ENCODE data around the gene BIRC2. TPM values are rescaled to one million over a fixed set of nuclear protein-coding genes. Genes with fewer than 3 reads are reported as not detected.
A peak's percentile ranks its signal among the peaks of the same experiment; 100 is the strongest.

The BIRC2 gene
- total RNA-seq (2012; rRNA removed) (112 and 204 TPM in 2 replicates), polyA plus RNA-seq (2012; rRNA removed) (40.4 and 48.0 TPM in 2 replicates), Bru-seq, nascent RNA (percentile 94 among the genes with signal in this experiment), BruChase-seq, experiment 1, labeled RNA remaining after a 6-hour chase (percentile 89 among the genes with signal in this experiment), BruChase-seq, experiment 2, labeled RNA remaining after a 2-hour chase (percentile 96 among the genes with signal in this experiment)
- polyA plus RNA-seq (2012; cell fraction: cytosol; rRNA removed) = 9.2 and 19.6 TPM in 2 replicates
- polyA plus RNA-seq (2012; cell fraction: nucleus; rRNA removed; ENCODE audit: low replicate concordance) = 8.4 and 78.2 TPM in 2 replicates
- long read RNA-seq, full-length matches to known transcripts = 31 of 53 reads
- long read RNA-seq, partial matches to known transcripts = 13 of 53 reads
- long read RNA-seq, other reads (novel, unspliced or antisense) = 9 of 53 reads

- BruUV-seq (replicated peaks) = no TSS peak
- H3K56ac ChIP-seq (ENCODE audit: extremely low read depth, insufficient read depth, low read length) = peak within 1 kb of the TSS; percentile 100
- H3K18ac ChIP-seq (ENCODE audit: low read depth, low read length) = peak within 1 kb of the TSS; percentile 96
- ATAC-seq (ENCODE audit: low read depth) = peak; percentile 91
- peak within 1 kb of the TSS; percentile 100 for H4K91ac ChIP-seq (ENCODE audit: insufficient read depth, low read depth, low read length)
- H3K4me3 ChIP-seq (ENCODE audit: insufficient read depth, low read depth, low read length) = peak within 1 kb of the TSS; percentile 81
- peak within 1 kb of the TSS; percentile 100 for H3K4ac ChIP-seq (ENCODE audit: low read depth, low read length)
- H3K14ac ChIP-seq (replicated peaks; ENCODE audit: low read depth, low read length) = peak within 1 kb of the TSS; percentile 100
- H2AK9ac ChIP-seq (replicated peaks; ENCODE audit: low read depth, low read length, poor library complexity) = peak within 1 kb of the TSS; percentile 98
- peaks cover 9% of the 10 kb centered on the region; the same call in 1 of the 2 replicates for H4K20me1 ChIP-seq (ENCODE audit: insufficient read depth, low read length)
- in situ Hi-C loops (cut with MboI; ENCODE audit: low sequenced_read_pairs) (no loop called here), dilution Hi-C loops (cut with HindIII; ENCODE audit: low sequenced_read_pairs, unreplicated experiment) (no loop called here), intact Hi-C loops (cut with micrococcal nuclease) (loop anchor here (1.0 to 5.0 kb wide), 4 partner anchors 59 to 235 kb away; partner anchors contain the start of genes TMEM123 and YAP1)
- H4K8ac ChIP-seq (ENCODE audit: low read depth in 2 of 2, low read length in 2 of 2) = peak within 1 kb of the TSS; percentile 92 to 99
- H2AK5ac ChIP-seq (ENCODE audit: low read depth, low read length) = peak within 1 kb of the TSS; percentile 75
- peak within 1 kb of the TSS; percentile 95 for H3K27ac ChIP-seq (ENCODE audit: insufficient read depth, low read length)
- H3K4me1 ChIP-seq (ENCODE audit: control insufficient read depth, insufficient read depth, low read length) = no peaks in the 10 kb centered on the region; the same call in 1 of the 2 replicates
- no peaks in the 10 kb centered on the region for H3K9me3 ChIP-seq (ENCODE audit: control insufficient read depth, insufficient read depth, low read length)
- H2BK20ac ChIP-seq (ENCODE audit: low read depth, low read length) = peak within 1 kb of the TSS; percentile 99
- H3K4me2 ChIP-seq (ENCODE audit: low read depth, low read length) = peak within 1 kb of the TSS; percentile 100
- H2BK120ac ChIP-seq (ENCODE audit: low read depth, low read length) = peak within 1 kb of the TSS; percentile 100
- peak within 1 kb of the TSS; percentile 99 for H2BK5ac ChIP-seq (ENCODE audit: low read depth, low read length, poor library complexity, severe bottlenecking)
- peak; percentile 89 for DNase-seq
- H3K36me3 ChIP-seq (ENCODE audit: control insufficient read depth, insufficient read depth, low read length) = peaks cover 9% of the 10 kb centered on the region
- peak within 1 kb of the TSS; percentile 100 for H3K23ac ChIP-seq (ENCODE audit: low read depth, low read length)
- H2BK15ac ChIP-seq (ENCODE audit: low read depth, low read length) = peak within 1 kb of the TSS; percentile 99
- H4K5ac ChIP-seq (ENCODE audit: low read depth, low read length) = peak within 1 kb of the TSS; percentile 94
- 0 out of 2 replicates have a peak, but pooled peaks cover 3% of the 10 kb centered on the region for H3K9me1 ChIP-seq (ENCODE audit: insufficient read depth, low read length)
- WGBS, 2 experiments (ENCODE audit: extremely low coverage in 2 of 2, insufficient read length in 1 of 2) = 0% methylated on average over 56 of the region's 77 CpGs; no CpG with 5 or more reads in 1 of the 2 experiments
- peak within 1 kb of the TSS; percentile 98 for H2AFZ ChIP-seq (replicated peaks; ENCODE audit: low read length, poor library complexity)
- peak within 1 kb of the TSS; percentile 95 for H3K9ac ChIP-seq (ENCODE audit: low read depth, low read length)
- H3K27me3 ChIP-seq (ENCODE audit: control insufficient read depth, insufficient read depth, low read length) = no peaks in the 10 kb centered on the region
- peaks cover 0 to 27% of the 10 kb centered on the region in 2 experiments; a peak in 3 of 4 replicates for H3K79me1 ChIP-seq (ENCODE audit: low read depth in 1 of 2, low read length in 2 of 2)
- ChIA-PET POLR2A (ENCODE audit: unreplicated experiment) (interaction anchor here (0.6 kb wide), 1 partner anchor 274 kb away, joined by 3 read pairs; no protein-coding TSS in a partner anchor), CTCF (no interaction called here)
- 0 out of 2 replicates have a peak, but pooled peaks have one; percentile 43 for TF ChIP-seq BHLHE40 (IDR thresholded peaks at IDR 0.05; ENCODE audit: low read depth, low read length)
- TF ChIP-seq NFE2L2 (IDR thresholded peaks at IDR 0.05; ENCODE audit: low read depth, low read length) = no peak; the same call in 1 of the 2 replicates
- peak; percentile 84 for TF ChIP-seq POLR2A (IDR thresholded peaks at IDR 0.05; ENCODE audit: low read depth, low read length)
- TF ChIP-seq, protein P1, sequence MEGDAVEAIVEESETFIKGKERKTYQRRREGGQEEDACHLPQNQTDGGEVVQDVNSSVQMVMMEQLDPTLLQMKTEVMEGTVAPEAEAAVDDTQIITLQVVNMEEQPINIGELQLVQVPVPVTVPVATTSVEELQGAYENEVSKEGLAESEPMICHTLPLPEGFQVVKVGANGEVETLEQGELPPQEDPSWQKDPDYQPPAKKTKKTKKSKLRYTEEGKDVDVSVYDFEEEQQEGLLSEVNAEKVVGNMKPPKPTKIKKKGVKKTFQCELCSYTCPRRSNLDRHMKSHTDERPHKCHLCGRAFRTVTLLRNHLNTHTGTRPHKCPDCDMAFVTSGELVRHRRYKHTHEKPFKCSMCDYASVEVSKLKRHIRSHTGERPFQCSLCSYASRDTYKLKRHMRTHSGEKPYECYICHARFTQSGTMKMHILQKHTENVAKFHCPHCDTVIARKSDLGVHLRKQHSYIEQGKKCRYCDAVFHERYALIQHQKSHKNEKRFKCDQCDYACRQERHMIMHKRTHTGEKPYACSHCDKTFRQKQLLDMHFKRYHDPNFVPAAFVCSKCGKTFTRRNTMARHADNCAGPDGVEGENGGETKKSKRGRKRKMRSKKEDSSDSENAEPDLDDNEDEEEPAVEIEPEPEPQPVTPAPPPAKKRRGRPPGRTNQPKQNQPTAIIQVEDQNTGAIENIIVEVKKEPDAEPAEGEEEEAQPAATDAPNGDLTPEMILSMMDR (conservative IDR thresholded peaks at IDR 0.05; ENCODE audit: low read depth, low read length) = peak; percentile 94
- TF ChIP-seq MXI1 (IDR thresholded peaks at IDR 0.05; ENCODE audit: borderline replicate concordance, low read depth, low read length) = peak; percentile 56; the same call in 1 of the 2 replicates
- TF ChIP-seq FOS (IDR thresholded peaks at IDR 0.05; ENCODE audit: low read depth, low read length) = peak; percentile 39
- 0 out of 2 replicates have a peak, but pooled peaks have one; percentile 1 for TF ChIP-seq CEBPB (IDR thresholded peaks at IDR 0.05; ENCODE audit: low read depth, low read length)
- TF ChIP-seq CHD1 (IDR thresholded peaks at IDR 0.05; ENCODE audit: low read depth, low read length) = no peak
- TF ChIP-seq RFX5 (IDR thresholded peaks at IDR 0.05; ENCODE audit: low read depth, low read length) = no peak
- TF ChIP-seq, protein P2, sequence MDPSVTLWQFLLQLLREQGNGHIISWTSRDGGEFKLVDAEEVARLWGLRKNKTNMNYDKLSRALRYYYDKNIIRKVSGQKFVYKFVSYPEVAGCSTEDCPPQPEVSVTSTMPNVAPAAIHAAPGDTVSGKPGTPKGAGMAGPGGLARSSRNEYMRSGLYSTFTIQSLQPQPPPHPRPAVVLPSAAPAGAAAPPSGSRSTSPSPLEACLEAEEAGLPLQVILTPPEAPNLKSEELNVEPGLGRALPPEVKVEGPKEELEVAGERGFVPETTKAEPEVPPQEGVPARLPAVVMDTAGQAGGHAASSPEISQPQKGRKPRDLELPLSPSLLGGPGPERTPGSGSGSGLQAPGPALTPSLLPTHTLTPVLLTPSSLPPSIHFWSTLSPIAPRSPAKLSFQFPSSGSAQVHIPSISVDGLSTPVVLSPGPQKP (IDR thresholded peaks at IDR 0.05; ENCODE audit: borderline replicate concordance, low read depth, low read length) = no peak
- TF ChIP-seq USF2 (IDR thresholded peaks at IDR 0.05; ENCODE audit: low read depth, low read length) = 0 out of 2 replicates have a peak, but pooled peaks have one; percentile 14
Measured at GRCh38 chr11:102346748-102347461, at the start of gene BIRC2. Gene BIRC2 (plus strand): TSS chr11:102347214. CDS start chr11:102349855, 2,641 bp downstream.
